Measurements from ENCODE around the gene C4orf50.

C4orf50 gene

DNA sequence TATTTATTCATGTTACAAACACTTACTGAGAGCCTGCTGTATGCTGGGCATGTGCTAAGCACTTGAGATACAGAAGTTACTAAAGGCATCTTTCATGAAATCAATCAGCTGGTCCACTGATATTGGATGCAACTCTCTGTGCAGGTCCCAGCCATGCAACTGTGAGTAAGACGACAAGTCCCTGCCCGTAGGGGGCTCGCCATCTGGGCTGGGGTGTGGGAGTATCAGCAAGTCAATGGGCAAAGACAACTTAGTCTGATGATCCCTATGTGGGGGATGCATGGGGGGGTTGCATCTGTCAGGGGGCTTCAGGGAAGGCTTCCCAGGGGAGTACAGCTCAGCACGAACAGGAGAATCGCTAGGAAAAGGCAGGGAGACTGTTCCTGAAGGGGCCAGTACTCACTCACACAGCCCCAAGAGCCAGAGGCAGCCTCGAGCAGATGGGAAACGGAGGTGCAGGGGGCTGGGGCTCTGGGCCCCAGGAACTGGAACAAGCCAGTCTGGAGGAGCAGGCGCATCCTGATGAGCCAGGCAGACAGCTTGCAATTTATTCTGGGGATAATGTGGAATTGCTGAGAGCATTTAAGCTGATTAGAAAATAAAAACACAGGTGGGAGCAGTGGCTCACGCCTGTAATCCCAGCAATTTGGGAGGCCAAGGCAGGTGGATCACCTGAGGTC, 165.6 kb downstream of the C4orf50 start:
- Histone ChIP-seq H3K27ac (replicated peaks) (no peak overlapping the region), H3K4me3 (replicated peaks; ENCODE audit: insufficient read depth, low read length) (no peak overlapping the region), H3K27me3 (ENCODE audit: insufficient read depth, poor library complexity, severe bottlenecking) (no peaks in the 10 kb centered on the region)
- no peak for TF ChIP-seq POLR2AphosphoS5 (IDR thresholded peaks at IDR 0.05; ENCODE audit: low read depth)
- TF ChIP-seq SPI1 (IDR thresholded peaks at IDR 0.05; ENCODE audit: borderline replicate concordance, low read depth), result no peak
- no peak for TF ChIP-seq GABPA (IDR thresholded peaks at IDR 0.05; ENCODE audit: low read depth)
- TF ChIP-seq, protein P1, sequence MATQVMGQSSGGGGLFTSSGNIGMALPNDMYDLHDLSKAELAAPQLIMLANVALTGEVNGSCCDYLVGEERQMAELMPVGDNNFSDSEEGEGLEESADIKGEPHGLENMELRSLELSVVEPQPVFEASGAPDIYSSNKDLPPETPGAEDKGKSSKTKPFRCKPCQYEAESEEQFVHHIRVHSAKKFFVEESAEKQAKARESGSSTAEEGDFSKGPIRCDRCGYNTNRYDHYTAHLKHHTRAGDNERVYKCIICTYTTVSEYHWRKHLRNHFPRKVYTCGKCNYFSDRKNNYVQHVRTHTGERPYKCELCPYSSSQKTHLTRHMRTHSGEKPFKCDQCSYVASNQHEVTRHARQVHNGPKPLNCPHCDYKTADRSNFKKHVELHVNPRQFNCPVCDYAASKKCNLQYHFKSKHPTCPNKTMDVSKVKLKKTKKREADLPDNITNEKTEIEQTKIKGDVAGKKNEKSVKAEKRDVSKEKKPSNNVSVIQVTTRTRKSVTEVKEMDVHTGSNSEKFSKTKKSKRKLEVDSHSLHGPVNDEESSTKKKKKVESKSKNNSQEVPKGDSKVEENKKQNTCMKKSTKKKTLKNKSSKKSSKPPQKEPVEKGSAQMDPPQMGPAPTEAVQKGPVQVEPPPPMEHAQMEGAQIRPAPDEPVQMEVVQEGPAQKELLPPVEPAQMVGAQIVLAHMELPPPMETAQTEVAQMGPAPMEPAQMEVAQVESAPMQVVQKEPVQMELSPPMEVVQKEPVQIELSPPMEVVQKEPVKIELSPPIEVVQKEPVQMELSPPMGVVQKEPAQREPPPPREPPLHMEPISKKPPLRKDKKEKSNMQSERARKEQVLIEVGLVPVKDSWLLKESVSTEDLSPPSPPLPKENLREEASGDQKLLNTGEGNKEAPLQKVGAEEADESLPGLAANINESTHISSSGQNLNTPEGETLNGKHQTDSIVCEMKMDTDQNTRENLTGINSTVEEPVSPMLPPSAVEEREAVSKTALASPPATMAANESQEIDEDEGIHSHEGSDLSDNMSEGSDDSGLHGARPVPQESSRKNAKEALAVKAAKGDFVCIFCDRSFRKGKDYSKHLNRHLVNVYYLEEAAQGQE (IDR thresholded peaks at IDR 0.05; ENCODE audit: insufficient replicate concordance, low read depth), result no peak
- TF ChIP-seq, protein P2, sequence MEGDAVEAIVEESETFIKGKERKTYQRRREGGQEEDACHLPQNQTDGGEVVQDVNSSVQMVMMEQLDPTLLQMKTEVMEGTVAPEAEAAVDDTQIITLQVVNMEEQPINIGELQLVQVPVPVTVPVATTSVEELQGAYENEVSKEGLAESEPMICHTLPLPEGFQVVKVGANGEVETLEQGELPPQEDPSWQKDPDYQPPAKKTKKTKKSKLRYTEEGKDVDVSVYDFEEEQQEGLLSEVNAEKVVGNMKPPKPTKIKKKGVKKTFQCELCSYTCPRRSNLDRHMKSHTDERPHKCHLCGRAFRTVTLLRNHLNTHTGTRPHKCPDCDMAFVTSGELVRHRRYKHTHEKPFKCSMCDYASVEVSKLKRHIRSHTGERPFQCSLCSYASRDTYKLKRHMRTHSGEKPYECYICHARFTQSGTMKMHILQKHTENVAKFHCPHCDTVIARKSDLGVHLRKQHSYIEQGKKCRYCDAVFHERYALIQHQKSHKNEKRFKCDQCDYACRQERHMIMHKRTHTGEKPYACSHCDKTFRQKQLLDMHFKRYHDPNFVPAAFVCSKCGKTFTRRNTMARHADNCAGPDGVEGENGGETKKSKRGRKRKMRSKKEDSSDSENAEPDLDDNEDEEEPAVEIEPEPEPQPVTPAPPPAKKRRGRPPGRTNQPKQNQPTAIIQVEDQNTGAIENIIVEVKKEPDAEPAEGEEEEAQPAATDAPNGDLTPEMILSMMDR (IDR thresholded peaks at IDR 0.05; ENCODE audit: insufficient read depth, low read length), result no peak
- DNase-seq (ENCODE audit: low read depth in 1 of 2, low spot score in 1 of 2), result no peak

DNA sequence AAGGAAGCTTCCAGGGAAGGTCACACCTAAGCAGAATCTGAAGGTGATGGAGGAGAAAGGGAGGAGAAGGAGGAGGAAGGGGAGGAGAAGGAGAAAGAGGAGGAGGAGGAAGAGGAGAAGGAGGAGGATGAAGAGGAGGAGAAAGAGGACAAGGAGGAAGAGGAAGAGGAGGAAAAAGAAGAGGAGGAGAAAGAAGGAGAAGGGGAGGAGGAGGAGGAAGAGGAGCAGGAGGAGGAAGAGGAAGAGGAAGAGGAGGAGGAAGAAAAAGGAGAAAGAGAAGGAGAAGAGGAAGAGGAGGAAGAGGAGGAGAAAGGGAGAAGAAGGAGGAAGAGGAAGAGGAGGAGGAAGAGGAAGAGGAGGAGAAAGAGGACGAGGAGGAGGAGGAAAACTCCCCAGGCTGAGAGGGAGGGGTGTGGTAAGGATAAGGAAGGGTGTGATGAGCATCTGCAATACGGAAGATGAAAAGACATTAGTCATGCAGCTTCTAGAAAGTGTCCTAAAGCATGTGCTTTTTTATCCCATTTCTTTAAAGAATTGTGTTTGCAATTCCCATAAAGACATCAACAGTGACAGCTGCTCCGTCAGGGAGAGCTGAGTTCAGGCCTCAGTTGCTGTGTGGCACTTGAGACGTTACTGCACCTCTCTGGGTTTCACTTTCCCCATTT, 166.5 kb downstream of the C4orf50 start:
- no peak overlapping the region for H3K27ac ChIP-seq (replicated peaks)
- TF ChIP-seq, protein P2 (IDR thresholded peaks at IDR 0.05; ENCODE audit: insufficient read depth, low read length), result no peak
- TF ChIP-seq, protein P1 (IDR thresholded peaks at IDR 0.05; ENCODE audit: insufficient replicate concordance, low read depth), result no peak
- TF ChIP-seq POLR2AphosphoS5 (IDR thresholded peaks at IDR 0.05; ENCODE audit: low read depth) (no peak), GABPA (IDR thresholded peaks at IDR 0.05; ENCODE audit: low read depth) (no peak), SPI1 (IDR thresholded peaks at IDR 0.05; ENCODE audit: borderline replicate concordance, low read depth) (no peak)
- no peak for DNase-seq (ENCODE audit: low read depth in 1 of 2, low spot score in 1 of 2)

More for the DNA sequence above, 166.5 kb downstream of the C4orf50 start:
- Histone ChIP-seq H3K4me3 (replicated peaks; ENCODE audit: insufficient read depth, low read length) (no peak overlapping the region), H3K27me3 (ENCODE audit: insufficient read depth, poor library complexity, severe bottlenecking) (no peaks in the 10 kb centered on the region)

Small RNAs within 50 kb of the gene (microRNA-seq; reads per million reads assigned to microRNA genes)
- 0.90 reads per million for gene MIR378D1
